Measurements from ENCODE around the gene ATG2B.

GRCh38 chr14:96405677-96406076, 42.5 kb upstream of the ATG2B start:
- TF ChIP-seq CTCF (IDR thresholded peaks at IDR 0.05): no peak
- no peak for TF ChIP-seq EZH2 (IDR thresholded peaks at IDR 0.05)
- TF ChIP-seq EZH2phosphoT487 (IDR thresholded peaks at IDR 0.05): no peak

All from neural progenitor cell (in vitro differentiated cells).